PC-3 (cell line): ENCODE data around the gene RASL10A. TPM values are rescaled to one million over a fixed set of nuclear protein-coding genes. Genes with fewer than 3 reads are reported as not detected.

Source experiments
- ATAC-seq: fragments of 200-7000 bp; cut with Tn5 transposase; 2 replicates; pipeline ENCODE4 v1.9.1; 2020; ENCODE audit warnings: mild to moderate bottlenecking, moderate library complexity
- BruUV-seq: library from RNA; stranded (reverse); fragments of 400-500 nt; replicated peaks from 2 replicates; lab custom pipeline; 2021; lab: Mats Ljungman, UMichigan
- CTCF ChIA-PET: fragments of 300-600 bp; sonication (Branson Sonifier 250); formaldehyde crosslinking; loops from one replicate; lab custom pipeline; 2022; ENCODE audit warnings: antibody characterized with exemption; lab: Charles Lee
- POLR2A ChIA-PET: fragments of 300-600 bp; sonication (Branson Sonifier 250); formaldehyde crosslinking; loops from one replicate; lab custom pipeline; 2022; ENCODE audit warnings: antibody characterized with exemption; ENCODE audit not compliant: unreplicated experiment; lab: Charles Lee
- DNase-seq: peaks from one replicate; pipeline ENCODE4 v3.0.0-alpha.2; 2015
- H2AFZ ChIP-seq: fragments of 300-600 bp; sonication (generic); 2 replicates; pipeline ENCODE4 v1.6.0; 2016; ENCODE audit warnings: antibody characterized with exemption, low read length
- H3F3A ChIP-seq: fragments of 300-600 bp; sonication (generic); one replicate; pipeline ENCODE4 v1.6.0; 2017; ENCODE audit warnings: antibody characterized with exemption, low read length, control low read depth, mild to moderate bottlenecking; ENCODE audit not compliant: unreplicated experiment
- H3K27ac ChIP-seq: fragments of 300-600 bp; sonication (generic); 2 replicates; pipeline ENCODE4 v1.5.1; 2016; ENCODE audit warnings: mild to moderate bottlenecking, low read length
- H3K27me3 ChIP-seq: fragments of 300-600 bp; sonication (generic); 2 replicates; pipeline ENCODE4 v1.6.1; 2016; ENCODE audit warnings: low read length, mixed read lengths
- H3K36me3 ChIP-seq: fragments of 300-600 bp; sonication (generic); 2 replicates; pipeline ENCODE4 v1.6.1; 2016; ENCODE audit warnings: low read depth, mixed run types, low read length, mixed read lengths
- H3K4me1 ChIP-seq: fragments of 300-600 bp; sonication (generic); 2 replicates; pipeline ENCODE4 v1.5.1; 2016; ENCODE audit warnings: low read length; ENCODE audit not compliant: insufficient read depth
- H3K4me2 ChIP-seq: fragments of 300-600 bp; sonication (generic); 2 replicates; pipeline ENCODE4 v1.6.0; 2016; ENCODE audit warnings: low read length
- H3K4me3 ChIP-seq: fragments of 300-600 bp; sonication (generic); 2 replicates; pipeline ENCODE4 v1.5.1; 2016; ENCODE audit warnings: mild to moderate bottlenecking, low read length, mixed read lengths
- H3K79me2 ChIP-seq: fragments of 300-600 bp; sonication (generic); 2 replicates; pipeline ENCODE4 v1.6.1; 2017; ENCODE audit warnings: low read length, mixed read lengths
- H3K9ac ChIP-seq: fragments of 300-600 bp; sonication (generic); 2 replicates; pipeline ENCODE4 v1.6.0; 2016; ENCODE audit warnings: mild to moderate bottlenecking, low read length
- H3K9me2 ChIP-seq: fragments of 300-600 bp; sonication (generic); replicated peaks from 2 replicates; pipeline ENCODE4 v1.6.1; 2016; ENCODE audit warnings: mixed run types, low read length, mixed read lengths
- H3K9me3 ChIP-seq: fragments of 300-600 bp; sonication (generic); 2 replicates; pipeline ENCODE4 v1.6.1; 2016; ENCODE audit warnings: low read length, mixed read lengths
- H4K20me1 ChIP-seq: fragments of 300-600 bp; sonication (generic); 2 replicates; pipeline ENCODE4 v1.6.1; 2016; ENCODE audit warnings: low read length, mixed read lengths
- CTCF ChIP-seq: fragments of 300-600 bp; sonication (generic); conservative IDR thresholded peaks from 2 replicates; pipeline ENCODE4 v1.5.1; 2017; ENCODE audit warnings: antibody characterized with exemption, low read depth, mild to moderate bottlenecking, low read length
- EZH2 ChIP-seq: fragments of 300-600 bp; sonication (generic); IDR thresholded peaks from one replicate; pipeline ENCODE4 v1.6.1; 2017; ENCODE audit warnings: antibody characterized with exemption, mild to moderate bottlenecking, low read length; ENCODE audit not compliant: unreplicated experiment
- EZH2phosphoT487 ChIP-seq: fragments of 300-600 bp; sonication (generic); IDR thresholded peaks from 2 replicates; pipeline ENCODE4 v1.6.1; 2018; ENCODE audit warnings: mild to moderate bottlenecking, antibody characterized with exemption, low read length, borderline replicate concordance
- intact Hi-C: fragments of 100-400 bp; cut with micrococcal nuclease; formaldehyde crosslinking; loops from 2 replicates; pipeline ENCODE4 v1.9.0; 2023
- total RNA-seq: library from RNA; depleted of rRNA; stranded (reverse); fragments of >200 nt; gene quantifications from 2 replicates; pipeline ENCODE4 v1.2.3, GENCODE V29; 2014

RASL10A gene
- total RNA-seq, 1 experiment from 2014 or later, result not detected

- Histone ChIP-seq H3K4me1 (peaks cover 43% of the 10 kb centered on the region), H3K27ac (peak overlapping the region; percentile 97), H3K27me3 (no peaks in the 10 kb centered on the region), H3K36me3 (no peaks in the 10 kb centered on the region), H3F3A (no peaks in the 10 kb centered on the region), H2AFZ (no peak overlapping the region), H3K4me2 (peak overlapping the region; percentile 89), H3K9me2 (no peaks in the 10 kb centered on the region), H3K79me2 (peaks cover 32% of the 10 kb centered on the region), H3K9me3 (no peaks in the 10 kb centered on the region), H3K4me3 (peak overlapping the region; percentile 79), H4K20me1 (no peaks in the 10 kb centered on the region), H3K9ac (peak overlapping the region; percentile 89)
- intact Hi-C loops, result loop anchor here (5.0 kb wide), 1 partner anchor 38 kb away; no protein-coding TSS in a partner anchor
- ChIA-PET CTCF (no interaction called here), POLR2A (no interaction called here)
- DNase-seq (peak; percentile 25), ATAC-seq (no peak)
- TF ChIP-seq EZH2phosphoT487 (no peak), CTCF (no peak)
- no TSS peak for BruUV-seq
Observed at GRCh38 chr22:29309332-29310064, 6.0 kb downstream of the RASL10A start.

GRCh38 chr22:29308791-29309262 is 6.7 kb downstream of the RASL10A start:
- intact Hi-C loops, result loop anchor here (5.0 kb wide), 1 partner anchor 38 kb away; no protein-coding TSS in a partner anchor
- no peak for TF ChIP-seq EZH2phosphoT487
- TF ChIP-seq CTCF, result no peak
- TF ChIP-seq EZH2, result no peak
- Histone ChIP-seq H3K4me2 (peak overlapping the region; percentile 89), H3K27me3 (no peaks in the 10 kb centered on the region), H3K4me1 (peaks cover 37% of the 10 kb centered on the region), H3K36me3 (no peaks in the 10 kb centered on the region), H4K20me1 (no peaks in the 10 kb centered on the region), H3F3A (no peaks in the 10 kb centered on the region), H2AFZ (no peak overlapping the region), H3K27ac (peak overlapping the region; percentile 97), H3K4me3 (peak overlapping the region; percentile 79), H3K9ac (peak overlapping the region; percentile 89), H3K9me2 (no peaks in the 10 kb centered on the region), H3K9me3 (no peaks in the 10 kb centered on the region), H3K79me2 (peaks cover 32% of the 10 kb centered on the region)
- no TSS peak for BruUV-seq
- ATAC-seq (peak; percentile 44), DNase-seq (peak; percentile 76)
- POLR2A ChIA-PET, result no interaction called here
- CTCF ChIA-PET, result no interaction called here
